Measurements from ENCODE around the gene ZNF639.

ZNF639 gene

DNA sequence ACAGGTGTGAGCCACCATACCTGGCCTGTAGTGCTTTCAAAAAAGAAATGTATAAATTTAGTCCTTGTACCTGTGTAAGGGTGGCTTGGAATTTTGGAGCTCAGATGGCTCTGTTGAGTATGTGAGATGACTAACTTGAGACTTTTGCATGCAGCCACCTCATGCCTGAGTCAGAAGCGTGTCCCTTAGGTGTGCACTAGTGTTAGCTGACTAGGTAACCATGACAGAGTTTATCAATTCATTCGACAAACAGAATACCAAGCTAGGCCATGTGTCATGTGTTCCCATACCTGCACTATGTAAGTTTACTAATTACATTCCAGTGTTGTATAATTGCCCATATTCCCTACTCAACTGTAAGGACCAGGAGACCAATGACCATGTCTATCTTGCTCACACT is 4.0 kb upstream of the ZNF639 start:
- no peak for DNase-seq (ENCODE audit: low read depth)

DNA sequence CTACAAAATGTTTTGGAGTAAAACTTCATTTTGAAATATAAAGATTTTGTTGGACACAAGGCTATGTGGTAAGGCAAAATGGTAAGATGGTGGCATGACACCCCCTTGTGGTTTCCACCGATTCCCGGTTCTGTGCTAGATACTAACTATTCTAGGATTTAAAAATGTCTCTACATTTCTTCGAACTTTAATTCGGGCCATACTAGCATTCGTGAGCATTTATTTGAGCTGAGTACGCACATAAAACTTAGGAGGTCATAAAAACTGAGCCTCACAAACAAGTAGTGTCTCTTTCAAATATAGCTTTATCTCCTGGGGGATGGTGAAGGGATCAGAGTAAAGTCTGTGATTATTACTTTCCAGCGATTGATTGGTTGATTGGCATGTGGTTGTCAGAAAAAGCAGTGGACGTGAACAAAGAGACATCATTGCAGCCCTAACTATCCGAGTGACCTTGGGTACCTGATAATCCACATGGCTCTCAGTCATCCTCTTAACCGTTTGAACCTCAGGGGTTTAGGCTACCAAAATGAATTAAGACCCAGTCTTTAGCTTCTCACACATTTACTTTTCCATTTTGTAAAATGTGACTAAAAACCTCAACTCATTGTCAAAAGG is 1.1 kb upstream of the ZNF639 start:
- DNase-seq (ENCODE audit: low read depth): no peak

GRCh38 chr3:179323197-179324110 is 623 bp downstream of the ZNF639 start:
- DNase-seq (ENCODE audit: low read depth): peak; percentile 41

DNA sequence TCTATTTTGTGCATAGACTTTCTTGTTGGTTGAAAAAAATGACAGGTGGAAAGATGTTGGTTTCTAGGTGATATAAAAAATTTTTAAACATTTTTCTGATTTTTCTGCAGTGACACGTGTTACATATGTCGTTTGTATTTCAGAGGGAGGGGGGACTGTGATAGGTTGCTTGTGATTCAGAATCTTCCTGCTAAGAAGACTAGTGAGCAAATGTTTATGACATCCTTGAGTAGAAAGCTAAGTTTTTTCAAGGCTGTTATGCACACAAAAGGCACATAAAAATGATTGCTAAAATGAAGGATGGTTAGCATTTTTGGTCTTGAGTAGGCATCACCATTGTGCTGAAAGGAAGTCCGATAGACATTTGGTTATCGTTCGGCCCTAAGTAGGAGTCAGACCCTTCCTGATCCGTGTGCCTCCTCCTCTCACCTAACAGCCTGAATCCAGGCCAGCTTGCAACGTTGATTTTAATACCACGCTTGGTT is 1.5 kb downstream of the ZNF639 start:
- DNase-seq (ENCODE audit: low read depth): no peak

DNA sequence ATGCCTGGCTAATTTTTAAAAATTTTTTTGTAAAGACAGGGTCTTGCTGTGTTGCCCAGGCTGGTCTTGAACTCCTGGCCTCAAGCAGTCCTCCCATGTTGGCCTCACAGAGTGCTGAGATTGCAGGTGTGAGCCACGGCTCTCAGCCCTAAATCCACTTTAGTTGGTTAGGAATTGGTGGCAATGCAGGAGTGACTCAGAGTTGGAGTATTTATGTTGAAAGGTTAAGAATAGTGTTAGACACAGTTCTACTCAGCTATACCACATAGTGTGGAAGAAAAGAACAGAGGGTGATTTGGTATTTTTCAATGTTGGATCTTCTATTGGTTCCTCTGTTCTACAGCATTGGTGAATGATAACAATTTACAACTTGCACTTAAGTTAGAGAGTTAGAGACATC is 7.6 kb downstream of the ZNF639 start:
- no peak for DNase-seq (ENCODE audit: low read depth)

GRCh38 chr3:179332240-179332639 is 9.4 kb downstream of the ZNF639 start:
- DNase-seq (ENCODE audit: low read depth): no peak

GRCh38 chr3:179333084-179333483 is 10.3 kb downstream of the ZNF639 start:
- DNase-seq (ENCODE audit: low read depth): no peak

DNA sequence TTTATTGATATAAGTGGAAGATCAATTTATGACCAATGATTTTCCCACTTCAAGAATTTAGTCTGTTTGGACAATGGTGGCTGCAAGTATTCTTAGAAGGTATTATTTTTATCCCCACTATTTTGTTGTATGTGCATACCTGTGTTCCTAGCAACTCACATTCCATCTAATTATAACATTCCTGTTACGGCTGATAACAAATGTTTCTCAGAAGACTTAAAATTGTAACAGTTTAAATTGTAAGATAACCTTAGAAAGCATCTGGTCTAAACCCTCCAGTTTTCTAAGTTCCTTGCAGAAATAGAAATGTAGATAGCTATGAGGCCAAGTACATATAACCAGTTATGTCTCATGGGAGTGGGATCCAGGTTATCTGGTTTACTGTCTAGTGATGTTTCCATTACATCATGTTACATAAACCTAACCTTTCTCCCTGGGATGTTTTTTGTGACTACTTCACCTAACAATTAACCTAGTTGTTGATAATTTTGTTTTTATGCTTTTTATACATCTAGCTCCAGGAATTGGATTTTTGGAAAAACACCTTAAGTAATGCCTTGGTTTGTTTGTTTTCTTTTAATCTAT is 13.6 kb downstream of the ZNF639 start:
- DNase-seq (ENCODE audit: low read depth): no peak

DNA sequence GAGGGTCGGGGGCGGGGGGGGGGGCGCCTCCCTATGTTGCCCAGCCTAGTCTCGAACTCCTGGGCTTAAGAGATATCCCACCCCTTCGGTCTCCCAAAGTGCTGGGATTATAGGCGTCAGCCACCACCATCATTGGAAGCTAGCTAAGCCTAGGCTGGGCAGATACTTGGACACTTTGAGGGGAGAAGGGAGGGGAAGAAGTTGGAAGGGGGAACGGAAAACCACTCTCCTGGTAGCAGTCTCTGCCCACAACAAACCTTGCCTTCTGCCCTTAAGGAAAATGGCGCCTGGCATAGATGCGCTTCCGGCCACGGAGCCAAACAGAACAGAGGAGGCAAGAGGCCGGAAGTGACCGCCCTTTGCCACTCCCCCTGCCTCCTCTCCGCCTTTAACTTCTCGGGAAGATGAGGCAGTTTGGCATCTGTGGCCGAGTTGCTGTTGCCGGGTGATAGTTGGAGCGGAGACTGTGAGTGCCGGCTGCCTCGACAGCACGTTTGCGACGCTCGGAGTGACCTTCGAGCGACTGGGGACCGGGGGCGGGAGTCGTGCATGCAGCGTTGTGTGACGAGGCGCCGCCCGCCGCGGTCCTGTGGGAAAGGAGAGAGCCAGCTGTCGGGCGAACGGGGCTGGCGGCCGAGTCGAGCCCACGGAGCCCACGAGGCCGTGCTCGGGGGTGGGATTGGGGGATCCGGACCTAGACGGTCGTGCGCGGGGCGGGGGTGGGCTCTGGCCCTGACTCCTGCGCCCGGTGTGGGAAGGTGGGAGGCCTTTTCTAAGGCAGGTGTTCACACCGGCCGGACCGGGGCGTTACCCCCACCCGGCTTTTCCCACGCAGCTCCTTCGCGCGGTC is 24.7 kb downstream of the ZNF639 start, which contains the start of gene MFN1:
TSS of gene MFN1 (plus strand) at position 365 of the 850 bp plus-strand sequence. CDS start 1,143 bp downstream, outside the sequence.
- peak; percentile 78 for DNase-seq (ENCODE audit: low read depth)

DNA sequence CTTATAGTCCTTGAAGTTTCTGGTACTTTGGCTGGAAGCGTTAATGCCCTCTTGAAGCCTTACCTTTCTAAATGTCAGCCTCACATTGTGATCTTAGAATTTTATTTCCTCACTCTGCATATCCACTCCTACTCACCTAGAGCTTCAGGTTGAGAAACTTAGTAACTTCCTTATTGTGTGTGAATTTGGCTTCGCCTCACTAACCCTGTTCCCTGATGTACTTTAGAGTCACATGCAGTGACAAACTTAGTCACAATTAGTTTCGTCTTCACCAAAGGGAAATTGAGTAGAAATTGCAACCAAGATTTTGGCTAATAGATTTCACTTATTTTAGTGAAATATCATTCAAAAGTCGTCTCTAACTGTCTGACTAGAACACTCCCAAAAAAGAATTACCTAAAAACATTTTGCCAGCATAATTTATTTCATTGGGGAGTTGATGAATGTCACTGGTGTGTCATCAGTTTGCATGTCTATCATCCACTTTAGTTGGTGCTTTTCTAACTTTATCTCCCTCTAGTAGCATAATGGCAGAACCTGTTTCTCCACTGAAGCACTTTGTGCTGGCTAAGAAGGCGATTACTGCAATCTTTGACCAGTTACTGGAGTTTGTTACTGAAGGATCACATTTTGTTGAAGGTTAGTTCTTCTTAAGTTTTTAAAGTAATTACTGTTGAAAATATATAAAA is 25.6 kb downstream of the ZNF639 start:
- DNase-seq (ENCODE audit: low read depth): no peak

GRCh38 chr3:179355996-179356395 is 33.2 kb downstream of the ZNF639 start:
- DNase-seq (ENCODE audit: low read depth): no peak

GRCh38 chr3:179363332-179363731 is 40.5 kb downstream of the ZNF639 start:
- DNase-seq (ENCODE audit: low read depth): no peak

DNA sequence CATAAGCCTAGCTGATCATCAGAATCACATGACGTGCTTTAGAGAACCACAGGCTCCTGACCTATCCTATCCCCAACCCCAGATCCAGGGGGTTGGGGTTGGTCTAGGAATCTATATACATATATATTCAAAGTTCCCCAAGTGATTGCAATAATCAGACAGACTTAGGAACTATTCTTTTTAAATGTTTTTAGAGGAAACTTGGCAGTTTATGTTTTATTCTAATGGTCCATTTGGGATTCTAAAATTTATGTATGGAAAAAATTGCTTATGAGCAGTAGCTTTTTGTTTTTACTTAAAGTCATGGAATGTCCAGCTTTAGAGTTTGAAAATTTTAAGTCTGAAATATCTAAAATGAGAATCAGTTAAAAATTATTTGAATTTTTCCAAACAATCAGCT is 46.8 kb downstream of the ZNF639 start:
- DNase-seq (ENCODE audit: low read depth): no peak

DNA sequence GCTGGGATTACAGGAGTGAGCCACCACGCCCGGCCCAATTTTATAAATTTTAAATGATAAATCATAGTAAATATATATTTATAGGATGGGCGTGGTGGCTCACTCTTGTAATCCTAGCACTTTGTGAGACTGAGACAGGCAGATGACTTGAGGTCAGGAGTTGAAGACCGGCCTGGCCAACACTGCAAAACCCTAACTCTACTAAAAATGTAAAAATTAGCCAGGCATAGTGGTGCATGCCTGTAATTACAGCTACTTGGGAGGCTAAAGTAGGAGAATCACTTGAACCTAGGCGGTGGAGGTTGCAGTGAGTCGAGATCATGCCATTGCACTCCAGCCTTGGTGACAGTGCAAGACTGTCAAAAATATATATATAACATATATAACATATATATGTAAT is 51.1 kb downstream of the ZNF639 start:
- DNase-seq (ENCODE audit: low read depth): no peak

DNA sequence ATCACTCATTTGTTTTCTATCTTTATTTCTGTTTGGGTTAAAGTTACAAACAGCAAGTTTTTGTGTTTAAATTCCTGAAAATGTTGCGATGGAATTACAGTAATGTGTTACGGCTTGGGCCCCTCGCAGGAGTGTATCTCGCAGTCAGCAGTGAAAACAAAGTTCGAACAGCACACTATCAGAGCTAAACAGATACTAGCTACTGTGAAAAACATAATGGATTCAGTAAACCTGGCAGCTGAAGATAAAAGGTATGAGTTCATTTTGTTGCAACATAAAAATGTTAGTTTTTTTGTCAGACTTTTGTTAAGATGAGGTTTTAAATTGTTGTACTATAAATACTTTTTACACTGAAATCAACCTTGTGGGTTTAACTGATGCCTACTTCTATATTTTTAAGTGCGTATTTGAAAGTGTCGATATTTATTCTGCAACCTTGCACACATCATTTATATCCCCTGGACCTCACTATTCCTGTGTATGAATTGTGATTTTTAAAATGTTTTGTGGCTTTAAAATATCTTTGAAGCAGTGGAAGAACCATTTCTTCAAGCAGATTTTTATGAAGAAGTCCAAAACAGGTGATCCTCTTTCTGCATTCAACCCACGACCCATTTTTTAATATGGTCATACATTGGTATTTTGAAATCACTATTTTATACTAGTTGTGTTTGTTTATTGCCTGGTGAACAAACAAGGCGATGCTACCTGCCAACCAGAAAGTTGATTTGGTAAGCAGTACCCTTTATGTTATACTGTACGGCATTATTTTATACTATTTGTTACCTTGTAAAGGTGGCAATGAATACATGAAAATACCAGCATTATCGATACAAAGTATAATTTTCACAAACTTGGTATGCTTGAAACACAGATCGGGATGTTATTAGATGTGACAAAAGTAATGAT is 52.5 kb downstream of the ZNF639 start:
- no peak for DNase-seq (ENCODE audit: low read depth)

- DNase-seq (ENCODE audit: low read depth): no peak
These were observed 53.6 kb downstream of the ZNF639 start for GRCh38 chr3:179376474-179376873.

All from activated T-helper 9 cell treated with anti-CD3 and anti-CD28 coated beads, Interleukin-2, amount 50 U/mL, for 16 hours (primary cell).